Activated CD8-positive, alpha-beta memory T cell treated with anti-CD3 and anti-CD28 coated beads, Interleukin-2, amount 10 ng/mL, durations not matched to agents 7 days and 5 days (primary cell): ENCODE measurements around the gene TEAD1. TPM values are rescaled to one million over a fixed set of nuclear protein-coding genes. Genes with fewer than 3 reads are reported as not detected.

Experiments
- ATAC-seq: fragments of 150-1000 bp; cut with Tn5 transposase; one replicate; pipeline ENCODE4 v1.10.0; 2021; ENCODE audit warnings: moderate library complexity
- CTCF ChIA-PET: fragments of 350-600 bp; sonication (Branson Sonifier 250); formaldehyde crosslinking; loops from one replicate; lab custom pipeline; 2021; ENCODE audit warnings: antibody characterized with exemption; lab: Charles Lee
- DNase-seq: peaks from one replicate; pipeline ENCODE4 v3.0.0-alpha.2; 2020
- H3K27ac Mint-ChIP-seq: one replicate; pipeline ENCODE4 v1.8.0; 2021; ENCODE audit warnings: mild to moderate bottlenecking, mixed read lengths
- H3K27me3 Mint-ChIP-seq: one replicate; pipeline ENCODE4 v1.8.0; 2021; ENCODE audit warnings: mixed read lengths
- H3K36me3 Mint-ChIP-seq: one replicate; pipeline ENCODE4 v1.8.0; 2021; ENCODE audit warnings: mild to moderate bottlenecking, mixed read lengths
- H3K4me1 Mint-ChIP-seq: one replicate; pipeline ENCODE4 v1.8.0; 2021; ENCODE audit warnings: mixed read lengths
- H3K4me3 Mint-ChIP-seq: one replicate; pipeline ENCODE4 v1.8.0; 2021; ENCODE audit warnings: mild to moderate bottlenecking, moderate library complexity, mixed read lengths
- H3K9me3 Mint-ChIP-seq: one replicate; pipeline ENCODE4 v1.8.0; 2022; ENCODE audit warnings: low read depth, mixed read lengths
- total RNA-seq, 2 experiments: library from RNA; stranded (reverse); gene quantifications; one replicate each; pipeline ENCODE4 v1.2.3, GENCODE V29; 2021

Gene TEAD1
- total RNA-seq, 2 experiments from 2014 or later: 0.18 to 0.26 TPM

- DNase-seq (no peak), ATAC-seq (no peak)
- peaks cover 8% of the 10 kb centered on the region for H3K4me1 Mint-ChIP-seq
- CTCF ChIA-PET: no interaction called here
- no peak overlapping the region for H3K27ac Mint-ChIP-seq
- H3K9me3 Mint-ChIP-seq: no peaks in the 10 kb centered on the region
- no peaks in the 10 kb centered on the region for H3K36me3 Mint-ChIP-seq
- H3K4me3 Mint-ChIP-seq: no peak overlapping the region
- H3K27me3 Mint-ChIP-seq: peaks cover 78% of the 10 kb centered on the region
These were observed 21.7 kb downstream of the TEAD1 start for GRCh38 chr11:12695873-12696272.

GRCh38 chr11:12696911-12697581 is 22.8 kb downstream of the TEAD1 start:
- H3K36me3 Mint-ChIP-seq: no peaks in the 10 kb centered on the region
- peaks cover 79% of the 10 kb centered on the region for H3K27me3 Mint-ChIP-seq
- CTCF ChIA-PET: no interaction called here
- ATAC-seq (no peak), DNase-seq (no peak)
- H3K4me1 Mint-ChIP-seq: peaks cover 8% of the 10 kb centered on the region
- no peaks in the 10 kb centered on the region for H3K9me3 Mint-ChIP-seq
- H3K4me3 Mint-ChIP-seq: no peak overlapping the region
- H3K27ac Mint-ChIP-seq: no peak overlapping the region

- Mint-ChIP-seq H3K27me3 (peaks cover 78% of the 10 kb centered on the region), H3K4me1 (peaks cover 8% of the 10 kb centered on the region)
- ATAC-seq: no peak
These were observed 23.8 kb downstream of the TEAD1 start for GRCh38 chr11:12698048-12698447.

GRCh38 chr11:12701811-12702592 is 27.8 kb downstream of the TEAD1 start:
- Mint-ChIP-seq H3K9me3 (no peaks in the 10 kb centered on the region), H3K4me1 (no peaks in the 10 kb centered on the region), H3K36me3 (no peaks in the 10 kb centered on the region), H3K27ac (no peak overlapping the region), H3K4me3 (no peak overlapping the region), H3K27me3 (peaks cover 63% of the 10 kb centered on the region)
- CTCF ChIA-PET: no interaction called here
- no peak for ATAC-seq
- no peak for DNase-seq

More at GRCh38 chr11:12698048-12698447, 23.8 kb downstream of the TEAD1 start:
- no peak for DNase-seq
- H3K27ac Mint-ChIP-seq: no peak overlapping the region
- no peaks in the 10 kb centered on the region for H3K9me3 Mint-ChIP-seq
- CTCF ChIA-PET: no interaction called here
- no peak overlapping the region for H3K4me3 Mint-ChIP-seq
- no peaks in the 10 kb centered on the region for H3K36me3 Mint-ChIP-seq

GRCh38 chr11:12702999-12703453 is 28.8 kb downstream of the TEAD1 start:
- no peaks in the 10 kb centered on the region for H3K9me3 Mint-ChIP-seq
- H3K4me3 Mint-ChIP-seq: no peak overlapping the region
- peaks cover 62% of the 10 kb centered on the region for H3K27me3 Mint-ChIP-seq
- CTCF ChIA-PET: no interaction called here
- no peak for ATAC-seq
- H3K4me1 Mint-ChIP-seq: no peaks in the 10 kb centered on the region
- no peak overlapping the region for H3K27ac Mint-ChIP-seq
- no peak for DNase-seq
- H3K36me3 Mint-ChIP-seq: no peaks in the 10 kb centered on the region

- ATAC-seq (no peak), DNase-seq (no peak)
- Mint-ChIP-seq H3K4me1 (no peaks in the 10 kb centered on the region), H3K36me3 (no peaks in the 10 kb centered on the region), H3K9me3 (no peaks in the 10 kb centered on the region), H3K27ac (no peak overlapping the region), H3K27me3 (peaks cover 66% of the 10 kb centered on the region), H3K4me3 (no peak overlapping the region)
- CTCF ChIA-PET: no interaction called here
These were observed 29.8 kb downstream of the TEAD1 start for GRCh38 chr11:12704049-12704448.

GRCh38 chr11:12705874-12706273 is 31.7 kb downstream of the TEAD1 start:
- H3K4me3 Mint-ChIP-seq: no peak overlapping the region
- CTCF ChIA-PET: no interaction called here
- no peak overlapping the region for H3K27ac Mint-ChIP-seq
- H3K9me3 Mint-ChIP-seq: no peaks in the 10 kb centered on the region
- H3K36me3 Mint-ChIP-seq: no peaks in the 10 kb centered on the region
- no peaks in the 10 kb centered on the region for H3K4me1 Mint-ChIP-seq
- peaks cover 63% of the 10 kb centered on the region for H3K27me3 Mint-ChIP-seq
- DNase-seq (no peak), ATAC-seq (no peak)

- H3K27me3 Mint-ChIP-seq: peaks cover 65% of the 10 kb centered on the region
- no peaks in the 10 kb centered on the region for H3K9me3 Mint-ChIP-seq
- DNase-seq (no peak), ATAC-seq (no peak)
- no peaks in the 10 kb centered on the region for H3K36me3 Mint-ChIP-seq
- H3K4me1 Mint-ChIP-seq: no peaks in the 10 kb centered on the region
- H3K4me3 Mint-ChIP-seq: no peak overlapping the region
- CTCF ChIA-PET: no interaction called here
- no peak overlapping the region for H3K27ac Mint-ChIP-seq
These were observed 32.6 kb downstream of the TEAD1 start for GRCh38 chr11:12706545-12707499.

- H3K27me3 Mint-ChIP-seq: peaks cover 65% of the 10 kb centered on the region
- ATAC-seq: no peak
- DNase-seq: no peak
- CTCF ChIA-PET: no interaction called here
- no peak overlapping the region for H3K27ac Mint-ChIP-seq
- no peaks in the 10 kb centered on the region for H3K9me3 Mint-ChIP-seq
- no peak overlapping the region for H3K4me3 Mint-ChIP-seq
- H3K36me3 Mint-ChIP-seq: no peaks in the 10 kb centered on the region
- no peaks in the 10 kb centered on the region for H3K4me1 Mint-ChIP-seq
These were observed 33.3 kb downstream of the TEAD1 start for GRCh38 chr11:12707500-12707880.

GRCh38 chr11:12711496-12711895 is 37.3 kb downstream of the TEAD1 start:
- no peaks in the 10 kb centered on the region for H3K36me3 Mint-ChIP-seq
- H3K27ac Mint-ChIP-seq: no peak overlapping the region
- no peaks in the 10 kb centered on the region for H3K9me3 Mint-ChIP-seq
- CTCF ChIA-PET: interaction anchor here (1.0 kb wide), 1 partner anchor 177 kb away, joined by 3 read pairs; no protein-coding TSS in a partner anchor
- no peaks in the 10 kb centered on the region for H3K4me1 Mint-ChIP-seq
- H3K4me3 Mint-ChIP-seq: no peak overlapping the region
- ATAC-seq (no peak), DNase-seq (no peak)
- peaks cover 77% of the 10 kb centered on the region for H3K27me3 Mint-ChIP-seq

- Mint-ChIP-seq H3K36me3 (no peaks in the 10 kb centered on the region), H3K4me3 (no peak overlapping the region), H3K4me1 (peaks cover under 1% of the 10 kb centered on the region), H3K9me3 (no peaks in the 10 kb centered on the region), H3K27ac (no peak overlapping the region), H3K27me3 (peaks cover 80% of the 10 kb centered on the region)
- DNase-seq: no peak
- no peak for ATAC-seq
- CTCF ChIA-PET: interaction anchor here (1.0 kb wide), 1 partner anchor 177 kb away, joined by 3 read pairs; no protein-coding TSS in a partner anchor
These were observed 37.9 kb downstream of the TEAD1 start for GRCh38 chr11:12712132-12712531.

GRCh38 chr11:12715131-12715530 is 40.9 kb downstream of the TEAD1 start:
- no peak for ATAC-seq
- H3K9me3 Mint-ChIP-seq: no peaks in the 10 kb centered on the region
- H3K27me3 Mint-ChIP-seq: peaks cover 84% of the 10 kb centered on the region
- no peak overlapping the region for H3K27ac Mint-ChIP-seq
- no peak for DNase-seq
- no peak overlapping the region for H3K4me3 Mint-ChIP-seq
- CTCF ChIA-PET: no interaction called here
- no peaks in the 10 kb centered on the region for H3K36me3 Mint-ChIP-seq
- peaks cover 14% of the 10 kb centered on the region for H3K4me1 Mint-ChIP-seq

- peaks cover 14% of the 10 kb centered on the region for H3K4me1 Mint-ChIP-seq
- CTCF ChIA-PET: no interaction called here
- no peak overlapping the region for H3K27ac Mint-ChIP-seq
- H3K36me3 Mint-ChIP-seq: no peaks in the 10 kb centered on the region
- H3K4me3 Mint-ChIP-seq: no peak overlapping the region
- peaks cover 87% of the 10 kb centered on the region for H3K27me3 Mint-ChIP-seq
- no peak for ATAC-seq
- no peaks in the 10 kb centered on the region for H3K9me3 Mint-ChIP-seq
- DNase-seq: no peak
These were observed 41.7 kb downstream of the TEAD1 start for GRCh38 chr11:12715941-12716340.
